HG02588 (cell line): ENCODE data around the gene IL17RB.

Experiments used
- ATAC-seq: cut with Tn5 transposase; IDR thresholded peaks from one replicate; pipeline ENCODE4 v1.9.1; 2021; ENCODE audit warnings: mild to moderate bottlenecking, moderate library complexity; ENCODE audit not compliant: unreplicated experiment

IL17RB gene

DNA sequence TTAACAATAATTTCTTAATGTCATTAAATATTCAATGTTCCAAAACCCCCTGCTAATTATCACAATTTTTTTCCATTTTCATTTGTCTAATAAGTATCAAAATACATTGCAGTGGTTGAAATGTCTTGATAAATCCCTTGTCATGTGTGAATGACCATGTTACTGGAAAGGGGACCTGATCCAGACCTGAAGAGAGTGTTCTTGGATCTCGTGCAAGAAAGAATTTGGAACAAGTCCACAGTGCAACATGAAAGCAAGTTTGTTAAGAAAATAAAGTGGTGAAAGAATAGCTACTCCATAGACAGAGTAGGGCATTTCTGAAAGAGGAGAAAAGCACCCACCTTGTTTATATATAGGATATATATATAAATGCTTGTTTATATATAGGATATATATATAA lies 55.7 kb downstream of the IL17RB start:
- ATAC-seq: no peak

DNA sequence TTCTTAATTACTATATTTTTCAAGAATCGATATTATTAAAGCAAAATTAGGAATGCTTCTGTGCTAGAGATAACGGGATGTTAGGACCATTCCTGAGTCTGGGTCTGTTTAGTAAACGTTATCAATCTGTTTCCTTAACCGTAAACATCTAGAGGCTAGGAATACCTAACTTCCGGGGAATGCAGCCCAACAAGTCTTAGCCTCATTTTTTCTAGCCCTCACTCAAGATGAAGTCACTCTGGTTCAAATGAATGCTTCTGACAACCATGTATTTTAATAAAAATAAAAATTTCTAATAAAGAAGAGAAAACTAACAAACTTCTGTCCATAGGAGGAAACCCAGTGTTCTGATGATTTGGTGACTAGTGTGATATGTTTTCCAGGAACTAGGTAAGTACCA lies 56.3 kb downstream of the IL17RB start:
- ATAC-seq: no peak

DNA sequence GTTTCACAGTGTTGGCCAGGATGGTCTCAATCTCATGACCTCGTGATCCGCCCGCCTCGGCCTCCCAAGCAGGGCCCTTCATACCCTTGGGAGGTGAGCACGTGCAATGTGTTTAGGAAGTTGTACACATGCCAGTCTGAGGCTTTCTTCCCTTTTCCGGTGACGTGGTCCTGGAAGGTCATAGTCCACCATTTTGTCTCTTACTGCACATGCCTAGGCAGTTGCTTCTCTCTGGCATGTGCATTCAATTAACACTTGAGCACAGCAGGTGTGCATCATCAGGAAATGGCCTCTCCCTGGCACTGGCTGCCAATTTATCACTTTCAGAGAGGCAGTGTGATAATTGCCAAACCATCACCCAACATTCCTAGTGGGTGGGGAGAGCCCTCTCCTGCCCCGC lies 67.0 kb downstream of the IL17RB start:
- no peak for ATAC-seq
